ENCODE measurements around the gene TBC1D22A. TPM values are rescaled to one million over a fixed set of nuclear protein-coding genes. Genes with fewer than 3 reads are reported as not detected.

The TBC1D22A gene
- total and polyA plus RNA-seq, 2 donors (not counting 3 experiments of a cell fraction or from before 2014, with no cell fraction given) = 26.1 to 32.4 TPM

GRCh38 chr22:47202819-47203553 lies 440.5 kb downstream of the TBC1D22A start:
- no peaks in the 10 kb centered on the region for H3K36me3 ChIP-seq (ENCODE audit: control insufficient read depth in 2 of 2, extremely low read depth in 1 of 2, insufficient read depth in 2 of 2, low read length in 2 of 2)
- TF ChIP-seq JUN (IDR thresholded peaks at IDR 0.05; ENCODE audit: borderline replicate concordance, insufficient read depth, insufficient read length, low read depth) (no peak), GATA2 (IDR thresholded peaks at IDR 0.05; ENCODE audit: insufficient read depth, insufficient read length, low read depth, low read length) (no peak), MYC (IDR thresholded peaks at IDR 0.05; ENCODE audit: low read depth, low read length) (no peak), EZH2 (IDR thresholded peaks at IDR 0.05; ENCODE audit: borderline replicate concordance, low read depth, low read length, severe bottlenecking) (no peak)
- H3K27me3 ChIP-seq (ENCODE audit: control insufficient read depth in 2 of 2, insufficient read depth in 2 of 2, low read length in 2 of 2) = no peaks in the 10 kb centered on the region
- no peaks in the 10 kb centered on the region for H3K4me1 ChIP-seq (ENCODE audit: control insufficient read depth, extremely low read depth, insufficient read depth, low read length)
- no peak overlapping the region for H3K9ac ChIP-seq (replicated peaks; ENCODE audit: extremely low read depth, insufficient read depth, low read length)
- ChIA-PET CTCF (no interaction called here), POLR2A (no interaction called here)
- DNase-seq (ENCODE audit: low read depth, low spot score) = no peak
- FAIRE-seq = no peak
- H2AFZ ChIP-seq (ENCODE audit: low read depth, low read length) = no peak overlapping the region
- no peaks in the 10 kb centered on the region for H3K9me1 ChIP-seq (replicated peaks; ENCODE audit: control insufficient read depth, extremely low read depth, insufficient read depth, low read length)
- no peak overlapping the region for H3K4me3 ChIP-seq (replicated peaks in 1 of 3; ENCODE audit: insufficient read depth in 1 of 3, low read depth in 1 of 3, low read length in 3 of 3)
- no peak overlapping the region for H3K27ac ChIP-seq (ENCODE audit: insufficient read depth, low read depth, low read length)
- dilution Hi-C loops (cut with MboI; ENCODE audit: extremely low pct_ligation_motif_present, low sequenced_read_pairs) (no loop called here), intact Hi-C loops (cut with micrococcal nuclease) (no loop called here)
- no TSS peak for BruUV-seq (replicated peaks)
- no peaks in the 10 kb centered on the region for H3K79me2 ChIP-seq (ENCODE audit: control insufficient read depth, insufficient read depth, low read length)
- H3K4me2 ChIP-seq (ENCODE audit: insufficient read depth, low read length) = no peak overlapping the region
- H3K9me3 ChIP-seq (replicated peaks; ENCODE audit: control insufficient read depth, insufficient read depth, low read length) = no peaks in the 10 kb centered on the region
- H4K20me1 ChIP-seq (replicated peaks; ENCODE audit: control insufficient read depth, extremely low read depth, insufficient read depth, low read length) = no peaks in the 10 kb centered on the region

GRCh38 chr22:47203554-47203991 lies 441.1 kb downstream of the TBC1D22A start:
- TF ChIP-seq EZH2 (IDR thresholded peaks at IDR 0.05; ENCODE audit: borderline replicate concordance, low read depth, low read length, severe bottlenecking) (no peak), MYC (IDR thresholded peaks at IDR 0.05; ENCODE audit: low read depth, low read length) (no peak), POLR2AphosphoS5 (IDR thresholded peaks at IDR 0.05; ENCODE audit: insufficient read depth, low read depth, low read length) (no peak), POLR2A (IDR thresholded peaks at IDR 0.05; ENCODE audit: low read depth, low read length) (no peak), GATA2 (IDR thresholded peaks at IDR 0.05; ENCODE audit: insufficient read depth, insufficient read length, low read depth, low read length) (no peak)
- Histone ChIP-seq H3K9me1 (replicated peaks; ENCODE audit: control insufficient read depth, extremely low read depth, insufficient read depth, low read length) (no peaks in the 10 kb centered on the region), H3K27ac (ENCODE audit: insufficient read depth, low read depth, low read length) (no peak overlapping the region), H3K36me3 (ENCODE audit: control insufficient read depth in 2 of 2, extremely low read depth in 1 of 2, insufficient read depth in 2 of 2, low read length in 2 of 2) (no peaks in the 10 kb centered on the region), H3K4me2 (ENCODE audit: insufficient read depth, low read length) (no peak overlapping the region), H4K20me1 (replicated peaks; ENCODE audit: control insufficient read depth, extremely low read depth, insufficient read depth, low read length) (no peaks in the 10 kb centered on the region), H3K9ac (replicated peaks; ENCODE audit: extremely low read depth, insufficient read depth, low read length) (no peak overlapping the region), H3K4me3 (replicated peaks in 1 of 3; ENCODE audit: insufficient read depth in 1 of 3, low read depth in 1 of 3, low read length in 3 of 3) (no peak overlapping the region), H3K27me3 (ENCODE audit: control insufficient read depth in 2 of 2, insufficient read depth in 2 of 2, low read length in 2 of 2) (no peaks in the 10 kb centered on the region), H3K4me1 (ENCODE audit: control insufficient read depth, extremely low read depth, insufficient read depth, low read length) (no peaks in the 10 kb centered on the region), H3K9me3 (replicated peaks; ENCODE audit: control insufficient read depth, insufficient read depth, low read length) (no peaks in the 10 kb centered on the region), H3K79me2 (ENCODE audit: control insufficient read depth, insufficient read depth, low read length) (no peaks in the 10 kb centered on the region), H2AFZ (ENCODE audit: low read depth, low read length) (no peak overlapping the region)
- CTCF ChIA-PET = interaction anchor here (0.8 to 1.0 kb wide), 2 partner anchors 10 to 358 kb away, joined by 3 read pairs; no protein-coding TSS in a partner anchor
- POLR2A ChIA-PET = no interaction called here
- no peak for DNase-seq (ENCODE audit: low read depth, low spot score)
- no TSS peak for BruUV-seq (replicated peaks)
- intact Hi-C loops (cut with micrococcal nuclease) (no loop called here), dilution Hi-C loops (cut with MboI; ENCODE audit: extremely low pct_ligation_motif_present, low sequenced_read_pairs) (no loop called here)
- FAIRE-seq = no peak
